HepG2 (cell line): ENCODE measurements around the gene RHOT2. TPM values are rescaled to one million over a fixed set of nuclear protein-coding genes. Genes with fewer than 3 reads are reported as not detected.

ENCODE experiments used
- ASH2L ChIP-seq: fragments of 300-600, 200-600 bp; sonication (generic); IDR thresholded peaks from 2 replicates; pipeline ENCODE4 v1.7.0; 2017; ENCODE audit warnings: low read depth, mild to moderate bottlenecking, moderate library complexity, mixed read lengths, low read length; ENCODE audit not compliant: insufficient read length
- EP300 ChIP-seq, 3 experiments: sonication (generic) in 1 of 3; formaldehyde crosslinking in 1 of 3; IDR thresholded peaks; 2 replicates each; pipeline versions ENCODE4 v1.5.1 to v1.6.1; 2011 to 2020; ENCODE audit warnings: low read depth in 2 of 3, low read length in 2 of 3, borderline replicate concordance in 1 of 3, improper control_type of control experiment in 1 of 3, mild to moderate bottlenecking in 1 of 3, missing genetic modification reagents in 1 of 3, moderate library complexity in 1 of 3
- GLI4 ChIP-seq: sonication (generic); formaldehyde crosslinking; IDR thresholded peaks from 2 replicates; pipeline ENCODE4 v1.5.1; 2020; ENCODE audit warnings: missing genetic modification reagents, mild to moderate bottlenecking, moderate library complexity, borderline replicate concordance
- HDAC6 ChIP-seq: fragments of 200-600 bp; sonication (generic); IDR thresholded peaks from 2 replicates; pipeline ENCODE4 v1.7.0; 2017; ENCODE audit warnings: mild to moderate bottlenecking, antibody characterized with exemption, low read length, low read depth
- HIC2 ChIP-seq: sonication (generic); formaldehyde crosslinking; IDR thresholded peaks from 2 replicates; pipeline ENCODE4 v1.9.0; 2022; ENCODE audit warnings: low read depth, missing genetic modification reagents
- HNF1A ChIP-seq, 2 experiments: sonication (generic) in 1 of 2; formaldehyde crosslinking in 1 of 2; IDR thresholded peaks; 2 replicates each; pipeline versions ENCODE4 v1.4.0 to v1.6.1; 2016 to 2020; ENCODE audit warnings: borderline replicate concordance in 1 of 2, low read depth in 1 of 2, mild to moderate bottlenecking in 1 of 2, missing genetic modification reagents in 1 of 2
- HNRNPLL ChIP-seq: fragments of 200-400 bp; formaldehyde crosslinking; IDR thresholded peaks from 2 replicates; pipeline ENCODE4 v1.6.1; 2017; ENCODE audit warnings: mild to moderate bottlenecking, low read depth, low read length; ENCODE audit not compliant: poor library complexity, severe bottlenecking
- NR2C2 ChIP-seq: sonication (generic); formaldehyde crosslinking; IDR thresholded peaks from 2 replicates; pipeline ENCODE4 v1.4.0; 2020; ENCODE audit warnings: missing genetic modification reagents, mild to moderate bottlenecking, moderate library complexity, borderline replicate concordance
- SMAD1 ChIP-seq: sonication (generic); formaldehyde crosslinking; IDR thresholded peaks from 2 replicates; pipeline ENCODE4 v1.4.0; 2020; ENCODE audit warnings: missing genetic modification reagents, low read depth, mild to moderate bottlenecking, borderline replicate concordance
- ZBTB38 ChIP-seq: sonication (generic); formaldehyde crosslinking; IDR thresholded peaks from 2 replicates; pipeline ENCODE4 v1.5.1; 2020; ENCODE audit warnings: mild to moderate bottlenecking, missing genetic modification reagents
- ZBTB8A ChIP-seq: sonication (generic); formaldehyde crosslinking; IDR thresholded peaks from 2 replicates; pipeline ENCODE4 v1.4.0; 2020; ENCODE audit warnings: mild to moderate bottlenecking, low read depth, missing genetic modification reagents, borderline replicate concordance
- ZFP37 ChIP-seq: sonication (generic); formaldehyde crosslinking; IDR thresholded peaks from 2 replicates; pipeline ENCODE4 v1.4.0; 2020; ENCODE audit warnings: missing genetic modification reagents, borderline replicate concordance
- ZMYM3 ChIP-seq: sonication (generic); formaldehyde crosslinking; IDR thresholded peaks from 2 replicates; pipeline ENCODE4 v1.5.1; 2020; ENCODE audit warnings: mild to moderate bottlenecking, missing genetic modification reagents
- ZNF230 ChIP-seq: sonication (generic); formaldehyde crosslinking; IDR thresholded peaks from 2 replicates; pipeline ENCODE4 v1.4.0; 2020; ENCODE audit warnings: mild to moderate bottlenecking, missing genetic modification reagents
- ZNF335 ChIP-seq: sonication (generic); formaldehyde crosslinking; IDR thresholded peaks from 2 replicates; pipeline ENCODE4 v1.4.0; 2020; ENCODE audit warnings: missing genetic modification reagents
- ZNF33B ChIP-seq: sonication (generic); formaldehyde crosslinking; IDR thresholded peaks from 2 replicates; pipeline ENCODE4 v1.5.1; 2020; ENCODE audit warnings: mild to moderate bottlenecking, missing genetic modification reagents
- ZNF546 ChIP-seq: sonication (generic); formaldehyde crosslinking; conservative IDR thresholded peaks from 2 replicates; pipeline ENCODE4 v1.8.1; 2023; ENCODE audit warnings: mild to moderate bottlenecking, missing genetic modification reagents
- ZNF83 ChIP-seq: sonication (generic); formaldehyde crosslinking; IDR thresholded peaks from 2 replicates; pipeline ENCODE4 v1.4.0; 2020; ENCODE audit warnings: missing genetic modification reagents, mild to moderate bottlenecking, borderline replicate concordance
- polyA plus RNA-seq, 8 experiments: library from polyadenylated mRNA; depleted of rRNA in 3 of 8; stranded (reverse) in 7 of 8; unstranded in 1 of 8; fragments of >200 nt; fragmentation: Illumina TruSeq in 4 of 8; extraction: Trizol in 4 of 8; gene quantifications; 2 replicates each; pipeline versions ENCODE4 v1.2.1 to v1.2.3, GENCODE V29; 2011 to 2016; ENCODE audit warnings: low read depth in 4 of 8, missing spikeins in 1 of 8, mixed read lengths in 1 of 8; ENCODE audit not compliant: insufficient read depth in 1 of 8
- total RNA-seq, 5 experiments: library from RNA; depleted of rRNA; stranded (reverse); fragments of >200 nt; fragmentation: Illumina TruSeq; extraction: Trizol; gene quantifications; 2 replicates each; pipeline ENCODE4 v1.2.3, GENCODE V29; 2016; ENCODE audit warnings: low read depth in 1 of 5
- TF ChIP-seq, protein P1 (sequence below): IDR thresholded peaks from 2 replicates; pipeline ENCODE4 v1.6.1; 2016; ENCODE audit warnings: low read depth, borderline replicate concordance
- TF ChIP-seq, protein P2 (sequence below): sonication (generic); formaldehyde crosslinking; conservative IDR thresholded peaks from 2 replicates; pipeline ENCODE4 v1.8.0; 2022; ENCODE audit warnings: low read depth, missing genetic modification reagents

RHOT2 gene
- total and polyA plus RNA-seq, 2 of the 13 experiments (the other 11 are each of a cell fraction or from before 2014, with no cell fraction given) = 63.6 to 76.9 TPM

- no peak for TF ChIP-seq HIC2 (CRISPR knock-in tag)
- no peak for TF ChIP-seq ZBTB8A (CRISPR knock-in tag)
- TF ChIP-seq ZBTB38 (CRISPR knock-in tag) = peak; percentile 48
- TF ChIP-seq, protein P1, sequence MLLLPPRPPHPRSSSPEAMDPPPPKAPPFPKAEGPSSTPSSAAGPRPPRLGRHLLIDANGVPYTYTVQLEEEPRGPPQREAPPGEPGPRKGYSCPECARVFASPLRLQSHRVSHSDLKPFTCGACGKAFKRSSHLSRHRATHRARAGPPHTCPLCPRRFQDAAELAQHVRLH (CRISPR knock-in tag) = no peak
- TF ChIP-seq NR2C2 (CRISPR knock-in tag) = no peak
- TF ChIP-seq HNF1A (IDR thresholded peaks at IDR 0.05; ENCODE audit: low read depth) = no peak
- TF ChIP-seq HNF1A (CRISPR knock-in tag; IDR thresholded peaks at IDR 0.05; ENCODE audit: borderline replicate concordance) = no peak
- TF ChIP-seq EP300 (IDR thresholded peaks at IDR 0.05; ENCODE audit: low read depth in 2 of 2, low read length in 2 of 2) = no peak
- TF ChIP-seq EP300 (CRISPR knock-in tag; IDR thresholded peaks at IDR 0.05; ENCODE audit: borderline replicate concordance) = no peak
- no peak for TF ChIP-seq HNRNPLL
- TF ChIP-seq ASH2L = no peak
- TF ChIP-seq SMAD1 (CRISPR knock-in tag) = no peak
- TF ChIP-seq ZNF546 (CRISPR knock-in tag) = no peak
- no peak for TF ChIP-seq ZNF33B (CRISPR knock-in tag)
- TF ChIP-seq GLI4 = no peak
- TF ChIP-seq ZMYM3 = no peak
- TF ChIP-seq HDAC6 = no peak
- no peak for TF ChIP-seq ZNF230 (CRISPR knock-in tag)
- no peak for TF ChIP-seq ZFP37 (CRISPR knock-in tag)
- no peak for TF ChIP-seq ZNF335 (CRISPR knock-in tag)
- TF ChIP-seq, protein P2, sequence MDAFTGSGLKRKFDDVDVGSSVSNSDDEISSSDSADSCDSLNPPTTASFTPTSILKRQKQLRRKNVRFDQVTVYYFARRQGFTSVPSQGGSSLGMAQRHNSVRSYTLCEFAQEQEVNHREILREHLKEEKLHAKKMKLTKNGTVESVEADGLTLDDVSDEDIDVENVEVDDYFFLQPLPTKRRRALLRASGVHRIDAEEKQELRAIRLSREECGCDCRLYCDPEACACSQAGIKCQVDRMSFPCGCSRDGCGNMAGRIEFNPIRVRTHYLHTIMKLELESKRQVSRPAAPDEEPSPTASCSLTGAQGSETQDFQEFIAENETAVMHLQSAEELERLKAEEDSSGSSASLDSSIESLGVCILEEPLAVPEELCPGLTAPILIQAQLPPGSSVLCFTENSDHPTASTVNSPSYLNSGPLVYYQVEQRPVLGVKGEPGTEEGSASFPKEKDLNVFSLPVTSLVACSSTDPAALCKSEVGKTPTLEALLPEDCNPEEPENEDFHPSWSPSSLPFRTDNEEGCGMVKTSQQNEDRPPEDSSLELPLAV = no peak
- TF ChIP-seq ZNF83 = no peak
Measured at GRCh38 chr16:675884-676564, 8.1 kb downstream of the RHOT2 start (continued).
